Large intestine (tissue), 3 donors: ENCODE data around the gene CNGB1. TPM values are rescaled to one million over a fixed set of nuclear protein-coding genes. Genes with fewer than 3 reads are reported as not detected.
"Not testable (repeated sequence)": the region's sequence is repeated elsewhere in the genome, so short reads cannot be mapped to it uniquely, and the experiment has no call there.

Experiments
- DNase-seq, 2 donors: peaks; one replicate each; pipeline versions ENCODE4 v3.0.0 to v3.0.0-alpha.2; 2013
- H3K27ac ChIP-seq: one replicate; pipeline ENCODE4 v1.5.1; 2013; ENCODE audit warnings: low read length
- H3K27me3 ChIP-seq: 2 replicates; pipeline ENCODE4 v1.6.1; 2013; ENCODE audit warnings: low read length; ENCODE audit not compliant: control insufficient read depth, insufficient read depth
- H3K36me3 ChIP-seq: 2 replicates; pipeline ENCODE4 v1.6.1; 2013; ENCODE audit warnings: low read length; ENCODE audit not compliant: control insufficient read depth, insufficient read depth
- H3K4me1 ChIP-seq: one replicate; pipeline ENCODE4 v1.6.1; 2013; ENCODE audit warnings: low read length; ENCODE audit not compliant: control insufficient read depth, insufficient read depth
- H3K4me3 ChIP-seq: one replicate; pipeline ENCODE4 v1.5.1; 2013; ENCODE audit warnings: low read length
- H3K9me3 ChIP-seq: one replicate; pipeline ENCODE4 v1.6.1; 2013; ENCODE audit warnings: mild to moderate bottlenecking, low read depth, low read length, moderate library complexity; ENCODE audit not compliant: control insufficient read depth
- WGBS: methylation state at CpG from one replicate; pipeline ENCODE4 v1.1.5; 2013; ENCODE audit warnings: low lambda C conversion rate; ENCODE audit not compliant: insufficient coverage; 5-methylcytosine and 5-hydroxymethylcytosine counted together
- polyA plus RNA-seq: library from polyadenylated mRNA; unstranded; fragments of 120-200 nt; gene quantifications from one replicate; pipeline ENCODE4 v1.2.1, GENCODE V29; 2013

CNGB1 gene
- polyA plus RNA-seq, 1 donor, result 7.5 TPM

GRCh38 chr16:57876210-57876609, 94.7 kb downstream of the CNGB1 start:
- no peak for DNase-seq
- Histone ChIP-seq H3K27me3 (peaks cover 30% of the 10 kb centered on the region), H3K36me3 (no peaks in the 10 kb centered on the region), H3K4me1 (no peaks in the 10 kb centered on the region), H3K4me3 (no peak overlapping the region), H3K27ac (no peak overlapping the region), H3K9me3 (no peaks in the 10 kb centered on the region)
- whole genome bisulfite sequencing, result 72% methylated on average over 3 of the region's 4 CpGs

GRCh38 chr16:57875347-57875746, 95.6 kb downstream of the CNGB1 start:
- WGBS, result 100% methylated on average over 1 of the region's 5 CpGs
- peaks cover 30% of the 10 kb centered on the region for H3K27me3 ChIP-seq
- no peak overlapping the region for H3K27ac ChIP-seq
- no peaks in the 10 kb centered on the region for H3K4me1 ChIP-seq
- no peak overlapping the region for H3K4me3 ChIP-seq
- no peaks in the 10 kb centered on the region for H3K36me3 ChIP-seq
- DNase-seq, result no peak
- H3K9me3 ChIP-seq, result no peaks in the 10 kb centered on the region

- no peaks in the 10 kb centered on the region for H3K4me1 ChIP-seq
- no peaks in the 10 kb centered on the region for H3K9me3 ChIP-seq
- no peaks in the 10 kb centered on the region for H3K36me3 ChIP-seq
- DNase-seq, result peak in 1 of 2 donors; percentile 29
- whole genome bisulfite sequencing, result no CpG with 5 or more reads among the region's 11 CpGs
- H3K27me3 ChIP-seq, result peaks cover 23% of the 10 kb centered on the region
- H3K4me3 ChIP-seq, result no peak overlapping the region
- H3K27ac ChIP-seq, result no peak overlapping the region
These were observed 97.7 kb downstream of the CNGB1 start for GRCh38 chr16:57873218-57873617.

- DNase-seq, H3K4me3 ChIP-seq, H3K36me3 ChIP-seq, H3K27ac ChIP-seq, H3K9me3 ChIP-seq, H3K4me1 ChIP-seq: not testable (repeated sequence)
- peaks cover 23% of the 10 kb centered on the region for H3K27me3 ChIP-seq
- no CpG with 5 or more reads among the region's 12 CpGs for WGBS
These were observed 98.2 kb downstream of the CNGB1 start for GRCh38 chr16:57872764-57873163.

GRCh38 chr16:57871456-57871855, 99.5 kb downstream of the CNGB1 start:
- no peaks in the 10 kb centered on the region for H3K4me1 ChIP-seq
- peaks cover 23% of the 10 kb centered on the region for H3K27me3 ChIP-seq
- no peak overlapping the region for H3K4me3 ChIP-seq
- H3K27ac ChIP-seq, result no peak overlapping the region
- H3K9me3 ChIP-seq, result no peaks in the 10 kb centered on the region
- H3K36me3 ChIP-seq, result no peaks in the 10 kb centered on the region
- DNase-seq, result no peak
- no CpG with 5 or more reads among the region's 1 CpG for WGBS

- DNase-seq, result no peak
- H3K27me3 ChIP-seq, result peaks cover 20% of the 10 kb centered on the region
- WGBS, result 100% methylated on average over 1 of the region's 7 CpGs
- no peak overlapping the region for H3K27ac ChIP-seq
- no peaks in the 10 kb centered on the region for H3K36me3 ChIP-seq
- H3K9me3 ChIP-seq, result no peaks in the 10 kb centered on the region
- no peak overlapping the region for H3K4me3 ChIP-seq
- no peaks in the 10 kb centered on the region for H3K4me1 ChIP-seq
These were observed 100.0 kb downstream of the CNGB1 start for GRCh38 chr16:57870753-57871454.

- WGBS, result no CpG with 5 or more reads among the region's 13 CpGs
- peaks cover 18% of the 10 kb centered on the region for H3K27me3 ChIP-seq
- H3K4me3 ChIP-seq, result no peak overlapping the region
- no peaks in the 10 kb centered on the region for H3K36me3 ChIP-seq
- H3K27ac ChIP-seq, result no peak overlapping the region
- no peak for DNase-seq
- H3K9me3 ChIP-seq, result no peaks in the 10 kb centered on the region
- peaks cover under 1% of the 10 kb centered on the region for H3K4me1 ChIP-seq
These were observed 101.9 kb downstream of the CNGB1 start for GRCh38 chr16:57868913-57869520.

- Histone ChIP-seq H3K27me3 (no peaks in the 10 kb centered on the region), H3K4me1 (peaks cover 4% of the 10 kb centered on the region), H3K4me3 (no peak overlapping the region), H3K36me3 (no peaks in the 10 kb centered on the region), H3K9me3 (no peaks in the 10 kb centered on the region), H3K27ac (no peak overlapping the region)
- no peak for DNase-seq
- 86% methylated on average over 2 of the region's 6 CpGs for WGBS
These were observed 103.8 kb downstream of the CNGB1 start for GRCh38 chr16:57867000-57867561.

- Histone ChIP-seq H3K4me3 (no peak overlapping the region), H3K27ac (no peak overlapping the region), H3K27me3 (no peaks in the 10 kb centered on the region), H3K4me1 (peaks cover 4% of the 10 kb centered on the region), H3K36me3 (no peaks in the 10 kb centered on the region), H3K9me3 (no peaks in the 10 kb centered on the region)
- WGBS, result no CpG with 5 or more reads among the region's 4 CpGs
- DNase-seq, result no peak
These were observed 104.4 kb downstream of the CNGB1 start for GRCh38 chr16:57866529-57866918.

GRCh38 chr16:57865746-57866528, 105.0 kb downstream of the CNGB1 start:
- no peaks in the 10 kb centered on the region for H3K36me3 ChIP-seq
- DNase-seq, result peak in 1 of 2 donors; percentile 46
- H3K4me1 ChIP-seq, result peaks cover 4% of the 10 kb centered on the region
- H3K4me3 ChIP-seq, result no peak overlapping the region
- H3K9me3 ChIP-seq, result no peaks in the 10 kb centered on the region
- no peaks in the 10 kb centered on the region for H3K27me3 ChIP-seq
- no peak overlapping the region for H3K27ac ChIP-seq
- WGBS, result 73% methylated on average over 3 of the region's 9 CpGs
